Activated naive CD8-positive, alpha-beta T cell treated with anti-CD3 and anti-CD28 coated beads for 36 hours (primary cell): ENCODE results near the gene QSOX2. TPM values are rescaled to one million over a fixed set of nuclear protein-coding genes. Genes with fewer than 3 reads are reported as not detected.

Experiments used
- DNase-seq: peaks from one replicate; pipeline ENCODE4 v3.0.0; 2021
- H3K27ac Mint-ChIP-seq: one replicate; pipeline ENCODE4 v1.8.0; 2022; ENCODE audit warnings: mild to moderate bottlenecking, moderate library complexity, mixed read lengths
- H3K27me3 Mint-ChIP-seq: one replicate; pipeline ENCODE4 v1.8.0; 2022; ENCODE audit warnings: mild to moderate bottlenecking, mixed read lengths
- H3K36me3 Mint-ChIP-seq: one replicate; pipeline ENCODE4 v1.8.0; 2021; ENCODE audit warnings: mild to moderate bottlenecking, mixed read lengths
- H3K4me1 Mint-ChIP-seq: one replicate; pipeline ENCODE4 v1.8.0; 2021; ENCODE audit warnings: mixed read lengths
- H3K4me3 Mint-ChIP-seq: one replicate; pipeline ENCODE4 v1.8.0; 2022; ENCODE audit warnings: mild to moderate bottlenecking, moderate library complexity, mixed read lengths
- H3K9me3 Mint-ChIP-seq: one replicate; pipeline ENCODE4 v1.8.0; 2022; ENCODE audit warnings: mixed read lengths
- total RNA-seq, 2 experiments: library from RNA; stranded (reverse); gene quantifications; one replicate each; pipeline ENCODE4 v1.2.3, GENCODE V29; 2021

Gene QSOX2
- total RNA-seq, 2 experiments from 2014 or later: 17.0 to 18.3 TPM

- no peaks in the 10 kb centered on the region for H3K9me3 Mint-ChIP-seq
- DNase-seq: no peak
- peaks cover 2% of the 10 kb centered on the region for H3K4me1 Mint-ChIP-seq
- no peak overlapping the region for H3K27ac Mint-ChIP-seq
- peaks cover 18% of the 10 kb centered on the region for H3K36me3 Mint-ChIP-seq
- H3K4me3 Mint-ChIP-seq: no peak overlapping the region
- no peaks in the 10 kb centered on the region for H3K27me3 Mint-ChIP-seq
These were observed 26.3 kb downstream of the QSOX2 start for GRCh38 chr9:136219276-136219675.

GRCh38 chr9:136218673-136219072 lies 26.9 kb downstream of the QSOX2 start:
- no peak for DNase-seq
- Mint-ChIP-seq H3K9me3 (no peaks in the 10 kb centered on the region), H3K4me1 (peaks cover 2% of the 10 kb centered on the region), H3K27me3 (no peaks in the 10 kb centered on the region), H3K36me3 (peaks cover 24% of the 10 kb centered on the region), H3K4me3 (no peak overlapping the region), H3K27ac (no peak overlapping the region)

GRCh38 chr9:136218271-136218670 lies 27.3 kb downstream of the QSOX2 start:
- DNase-seq: no peak
- Mint-ChIP-seq H3K27ac (no peak overlapping the region), H3K36me3 (peaks cover 27% of the 10 kb centered on the region), H3K9me3 (no peaks in the 10 kb centered on the region), H3K4me3 (no peak overlapping the region), H3K4me1 (peaks cover 2% of the 10 kb centered on the region), H3K27me3 (no peaks in the 10 kb centered on the region)

GRCh38 chr9:136216541-136217244 lies 28.9 kb downstream of the QSOX2 start:
- Mint-ChIP-seq H3K4me3 (no peak overlapping the region), H3K27ac (no peak overlapping the region), H3K4me1 (peaks cover 2% of the 10 kb centered on the region), H3K9me3 (no peaks in the 10 kb centered on the region), H3K36me3 (peaks cover 29% of the 10 kb centered on the region), H3K27me3 (no peaks in the 10 kb centered on the region)
- no peak for DNase-seq

- H3K27me3 Mint-ChIP-seq: no peaks in the 10 kb centered on the region
- H3K4me3 Mint-ChIP-seq: no peak overlapping the region
- no peaks in the 10 kb centered on the region for H3K4me1 Mint-ChIP-seq
- DNase-seq: no peak
- H3K36me3 Mint-ChIP-seq: peaks cover 28% of the 10 kb centered on the region
- no peak overlapping the region for H3K27ac Mint-ChIP-seq
- no peaks in the 10 kb centered on the region for H3K9me3 Mint-ChIP-seq
These were observed 31.9 kb downstream of the QSOX2 start for GRCh38 chr9:136213733-136214132.

- no peaks in the 10 kb centered on the region for H3K4me1 Mint-ChIP-seq
- H3K27ac Mint-ChIP-seq: peak overlapping the region; percentile 20
- DNase-seq: no peak
- H3K27me3 Mint-ChIP-seq: no peaks in the 10 kb centered on the region
- H3K36me3 Mint-ChIP-seq: peaks cover 28% of the 10 kb centered on the region
- no peaks in the 10 kb centered on the region for H3K9me3 Mint-ChIP-seq
- no peak overlapping the region for H3K4me3 Mint-ChIP-seq
These were observed 33.2 kb downstream of the QSOX2 start for GRCh38 chr9:136212345-136212950.

- Mint-ChIP-seq H3K27ac (no peak overlapping the region), H3K4me1 (no peaks in the 10 kb centered on the region), H3K9me3 (no peaks in the 10 kb centered on the region), H3K27me3 (no peaks in the 10 kb centered on the region), H3K4me3 (no peak overlapping the region), H3K36me3 (peaks cover 32% of the 10 kb centered on the region)
- no peak for DNase-seq
These were observed 33.9 kb downstream of the QSOX2 start for GRCh38 chr9:136211441-136212344.

GRCh38 chr9:136211006-136211405 lies 34.6 kb downstream of the QSOX2 start:
- Mint-ChIP-seq H3K27me3 (no peaks in the 10 kb centered on the region), H3K4me3 (no peak overlapping the region), H3K9me3 (no peaks in the 10 kb centered on the region), H3K36me3 (peaks cover 32% of the 10 kb centered on the region), H3K4me1 (no peaks in the 10 kb centered on the region), H3K27ac (no peak overlapping the region)
- DNase-seq: no peak

GRCh38 chr9:136210276-136210675 lies 35.3 kb downstream of the QSOX2 start:
- H3K4me1 Mint-ChIP-seq: no peaks in the 10 kb centered on the region
- no peak overlapping the region for H3K27ac Mint-ChIP-seq
- no peak overlapping the region for H3K4me3 Mint-ChIP-seq
- peaks cover 28% of the 10 kb centered on the region for H3K36me3 Mint-ChIP-seq
- no peaks in the 10 kb centered on the region for H3K27me3 Mint-ChIP-seq
- no peak for DNase-seq
- H3K9me3 Mint-ChIP-seq: no peaks in the 10 kb centered on the region

GRCh38 chr9:136209786-136210185 lies 35.8 kb downstream of the QSOX2 start:
- Mint-ChIP-seq H3K4me3 (no peak overlapping the region), H3K36me3 (peaks cover 24% of the 10 kb centered on the region), H3K9me3 (no peaks in the 10 kb centered on the region), H3K27me3 (no peaks in the 10 kb centered on the region), H3K27ac (no peak overlapping the region), H3K4me1 (no peaks in the 10 kb centered on the region)
- no peak for DNase-seq

- no peak for DNase-seq
- H3K36me3 Mint-ChIP-seq: peaks cover 18% of the 10 kb centered on the region
- no peaks in the 10 kb centered on the region for H3K4me1 Mint-ChIP-seq
- H3K27me3 Mint-ChIP-seq: peaks cover 5% of the 10 kb centered on the region
- H3K4me3 Mint-ChIP-seq: no peak overlapping the region
- no peaks in the 10 kb centered on the region for H3K9me3 Mint-ChIP-seq
- H3K27ac Mint-ChIP-seq: no peak overlapping the region
These were observed 36.4 kb downstream of the QSOX2 start for GRCh38 chr9:136209232-136209631.

GRCh38 chr9:136208675-136209074 lies 36.9 kb downstream of the QSOX2 start:
- Mint-ChIP-seq H3K4me1 (no peaks in the 10 kb centered on the region), H3K36me3 (peaks cover 12% of the 10 kb centered on the region), H3K4me3 (no peak overlapping the region), H3K9me3 (no peaks in the 10 kb centered on the region), H3K27ac (no peak overlapping the region), H3K27me3 (peaks cover 11% of the 10 kb centered on the region)
- no peak for DNase-seq

- Mint-ChIP-seq H3K36me3 (peaks cover 8% of the 10 kb centered on the region), H3K27me3 (peaks cover 19% of the 10 kb centered on the region), H3K9me3 (no peaks in the 10 kb centered on the region), H3K27ac (no peak overlapping the region), H3K4me1 (no peaks in the 10 kb centered on the region), H3K4me3 (no peak overlapping the region)
- DNase-seq: no peak
These were observed 38.0 kb downstream of the QSOX2 start for GRCh38 chr9:136207616-136208015.

GRCh38 chr9:136206602-136207275 lies 38.9 kb downstream of the QSOX2 start:
- H3K9me3 Mint-ChIP-seq: no peaks in the 10 kb centered on the region
- peaks cover 26% of the 10 kb centered on the region for H3K27me3 Mint-ChIP-seq
- H3K4me1 Mint-ChIP-seq: no peaks in the 10 kb centered on the region
- peaks cover 8% of the 10 kb centered on the region for H3K36me3 Mint-ChIP-seq
- no peak overlapping the region for H3K27ac Mint-ChIP-seq
- no peak overlapping the region for H3K4me3 Mint-ChIP-seq
- no peak for DNase-seq

- Mint-ChIP-seq H3K4me1 (no peaks in the 10 kb centered on the region), H3K27me3 (peaks cover 35% of the 10 kb centered on the region), H3K9me3 (no peaks in the 10 kb centered on the region), H3K4me3 (no peak overlapping the region), H3K36me3 (peaks cover 8% of the 10 kb centered on the region), H3K27ac (no peak overlapping the region)
- DNase-seq: no peak
These were observed 40.0 kb downstream of the QSOX2 start for GRCh38 chr9:136205707-136205992.
